ENCODE data around the gene TOP2B.

Gene TOP2B

GRCh38 chr3:25584011-25584789 is 80.5 kb downstream of the TOP2B start:
- DNase-seq (ENCODE audit: insufficient read length, low spot score) (no peak), FAIRE-seq (no peak)

- no peak for DNase-seq (ENCODE audit: insufficient read length, low spot score)
- FAIRE-seq = no peak
These were observed 81.4 kb downstream of the TOP2B start for GRCh38 chr3:25583343-25583742.

DNA sequence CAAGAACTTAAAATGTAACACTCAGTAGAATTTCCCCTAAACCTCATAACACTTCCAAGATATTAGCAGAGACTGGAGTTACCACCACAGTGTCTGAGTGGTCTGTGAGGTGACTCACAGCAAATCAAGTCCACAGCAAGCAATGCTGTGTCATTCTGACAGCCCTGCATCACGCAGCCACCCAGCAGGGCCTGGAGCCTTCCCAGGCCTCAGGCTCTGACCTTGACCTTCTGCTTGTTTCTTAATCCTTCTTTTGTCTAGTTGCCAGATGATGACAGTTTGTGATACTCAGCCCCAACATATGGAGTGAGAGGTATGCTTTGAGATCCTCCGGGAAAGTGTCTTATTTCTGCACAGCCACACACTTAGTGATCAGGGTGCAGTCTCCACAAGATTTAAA is 82.5 kb downstream of the TOP2B start:
- no peak for FAIRE-seq
- DNase-seq (ENCODE audit: insufficient read length, low spot score) = no peak

GRCh38 chr3:25581823-25582222 is 82.9 kb downstream of the TOP2B start:
- FAIRE-seq = no peak
- DNase-seq (ENCODE audit: insufficient read length, low spot score) = no peak

- FAIRE-seq (no peak), DNase-seq (ENCODE audit: insufficient read length, low spot score) (no peak)
These were observed 83.4 kb downstream of the TOP2B start for GRCh38 chr3:25581335-25581734.

DNA sequence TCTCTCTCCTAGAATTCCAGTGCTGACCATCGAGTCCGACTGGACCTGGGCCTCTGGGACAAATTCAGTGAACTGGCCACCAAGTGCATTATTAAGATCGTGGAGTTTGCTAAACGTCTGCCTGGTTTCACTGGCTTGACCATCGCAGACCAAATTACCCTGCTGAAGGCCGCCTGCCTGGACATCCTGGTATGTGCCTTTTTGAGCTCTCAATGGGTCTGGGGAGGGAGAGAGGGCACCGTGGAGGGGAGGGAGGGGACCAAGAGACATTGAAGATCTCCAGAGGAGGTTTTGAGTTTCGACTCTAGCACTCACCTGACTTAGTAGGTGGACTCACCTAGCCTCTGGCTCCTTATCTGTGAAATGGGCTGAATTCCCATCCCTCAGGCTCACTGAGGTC is 84.2 kb downstream of the TOP2B start:
- FAIRE-seq (no peak), DNase-seq (ENCODE audit: insufficient read length, low spot score) (no peak)

GRCh38 chr3:25578059-25578458 is 86.6 kb downstream of the TOP2B start:
- DNase-seq (ENCODE audit: insufficient read length, low spot score) = no peak
- FAIRE-seq = no peak

- no peak for FAIRE-seq
- DNase-seq (ENCODE audit: insufficient read length, low spot score) = no peak
These were observed 87.8 kb downstream of the TOP2B start for GRCh38 chr3:25576831-25577454.

- no peak for FAIRE-seq
- DNase-seq (ENCODE audit: insufficient read length, low spot score) = no peak
These were observed 88.6 kb downstream of the TOP2B start for GRCh38 chr3:25576146-25576545.

GRCh38 chr3:25575001-25575400 is 89.7 kb downstream of the TOP2B start:
- FAIRE-seq = no peak

DNA sequence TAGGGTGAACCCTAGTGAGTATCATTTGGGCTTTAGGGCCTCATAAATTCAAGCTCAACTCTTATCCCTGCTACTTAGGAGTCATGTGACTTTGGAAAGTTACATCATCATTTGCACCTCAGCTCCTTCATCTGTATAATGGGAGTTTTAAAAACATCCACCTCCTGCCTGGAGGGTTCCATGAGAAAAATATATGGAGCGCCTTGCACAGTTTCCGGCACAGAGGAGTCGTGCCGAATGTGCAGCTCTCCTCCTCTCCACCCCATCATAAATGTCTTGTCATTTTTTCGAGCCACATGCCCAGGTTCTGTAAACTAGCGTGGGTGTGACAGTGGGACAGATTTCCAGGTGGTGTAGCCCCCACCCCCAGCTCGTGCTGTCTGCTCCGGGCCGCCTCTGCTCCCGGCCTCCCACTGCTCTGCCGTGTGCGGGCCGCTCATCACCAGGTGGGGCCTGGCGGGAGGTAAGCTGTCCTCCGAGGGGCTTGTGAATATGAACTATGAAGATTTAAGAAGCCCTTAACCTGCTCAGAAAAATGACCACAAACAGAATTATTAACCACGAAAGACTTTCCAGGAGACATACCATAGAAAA is 90.4 kb downstream of the TOP2B start:
- DNase-seq (ENCODE audit: insufficient read length, low spot score) (no peak), FAIRE-seq (no peak)

More at GRCh38 chr3:25575001-25575400, 89.7 kb downstream of the TOP2B start:
- no peak for DNase-seq (ENCODE audit: insufficient read length, low spot score)

DNA sequence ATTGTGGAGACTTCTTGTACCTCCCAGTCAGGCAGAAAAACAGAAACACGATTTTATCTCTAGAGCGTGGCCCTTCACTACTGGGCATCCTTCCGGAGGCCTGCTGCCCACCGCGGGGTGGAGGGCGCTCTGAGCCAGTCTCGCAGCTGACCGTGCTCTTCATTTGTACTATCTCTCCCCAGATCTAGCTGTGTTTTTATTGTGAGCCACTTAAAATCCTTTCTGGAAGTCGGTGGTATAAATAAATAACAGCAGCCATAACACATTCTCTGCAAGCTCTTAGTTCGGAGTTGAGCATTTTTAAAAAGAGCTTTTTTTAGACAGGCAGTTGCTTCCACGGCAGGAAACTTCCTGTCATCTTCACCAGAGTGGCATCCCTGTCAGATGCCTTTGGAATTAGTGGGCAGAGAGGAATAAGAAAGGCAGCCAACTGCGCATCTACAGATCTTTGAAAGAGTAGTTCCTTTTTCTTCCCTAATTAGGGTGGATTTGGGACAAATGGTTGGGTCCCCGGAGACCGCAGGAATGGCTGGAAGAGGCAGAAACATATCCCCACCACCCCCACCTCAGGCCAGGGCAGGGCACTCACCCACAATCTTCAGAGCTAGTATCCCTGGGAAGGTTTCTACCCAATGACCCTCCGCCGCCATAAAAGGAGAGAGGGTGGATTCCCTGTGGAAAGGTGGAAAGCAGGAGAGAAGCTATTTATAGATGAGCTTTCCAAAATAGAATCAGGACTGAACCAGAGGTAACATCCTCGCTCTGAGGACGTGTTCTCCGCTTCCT is 91.1 kb downstream of the TOP2B start:
- DNase-seq (ENCODE audit: insufficient read length, low spot score) = no peak
- no peak for FAIRE-seq

GRCh38 chr3:25572919-25573385 is 91.8 kb downstream of the TOP2B start:
- FAIRE-seq (no peak), DNase-seq (ENCODE audit: insufficient read length, low spot score) (no peak)

DNA sequence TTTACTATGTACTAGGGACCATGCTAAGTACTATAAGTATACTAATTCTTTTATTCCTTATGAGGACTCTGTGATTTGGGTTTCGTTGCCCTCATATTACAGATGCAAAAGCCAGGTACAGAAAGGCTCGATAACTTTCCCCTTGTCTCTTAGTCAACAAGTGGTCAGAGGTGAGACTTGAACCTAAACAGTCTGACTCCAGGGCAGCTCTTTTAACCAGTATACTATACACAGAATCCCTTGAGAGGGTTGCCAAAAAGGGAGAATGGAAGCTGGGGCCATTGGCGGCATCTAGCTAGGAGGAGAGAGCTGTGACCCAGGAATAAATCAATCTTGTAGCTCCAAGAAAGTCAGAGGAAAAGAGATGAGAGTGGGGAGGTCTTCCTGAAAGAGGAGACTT is 92.4 kb downstream of the TOP2B start:
- DNase-seq (ENCODE audit: insufficient read length, low spot score) (no peak), FAIRE-seq (no peak)

DNA sequence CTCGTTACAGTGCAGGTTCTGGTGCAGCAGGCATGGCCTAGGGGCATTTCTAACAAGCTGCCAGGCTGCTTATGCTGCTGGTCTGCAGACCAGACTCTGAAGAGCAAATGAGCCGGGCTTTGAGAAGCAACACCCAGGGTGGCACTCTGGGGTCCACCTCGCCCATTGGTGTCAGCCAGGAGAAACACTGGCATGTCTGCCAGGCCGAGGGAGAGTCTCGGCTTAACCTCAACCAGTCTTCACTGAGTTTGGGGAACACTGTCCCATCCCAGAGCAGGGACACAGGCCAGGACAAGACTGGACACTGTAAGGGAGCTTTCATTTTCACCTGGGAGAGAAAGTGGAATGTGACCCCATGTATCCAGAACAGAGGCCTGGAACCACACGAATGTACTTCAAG is 93.4 kb downstream of the TOP2B start:
- no peak for FAIRE-seq
- no peak for DNase-seq (ENCODE audit: insufficient read length, low spot score)

DNA sequence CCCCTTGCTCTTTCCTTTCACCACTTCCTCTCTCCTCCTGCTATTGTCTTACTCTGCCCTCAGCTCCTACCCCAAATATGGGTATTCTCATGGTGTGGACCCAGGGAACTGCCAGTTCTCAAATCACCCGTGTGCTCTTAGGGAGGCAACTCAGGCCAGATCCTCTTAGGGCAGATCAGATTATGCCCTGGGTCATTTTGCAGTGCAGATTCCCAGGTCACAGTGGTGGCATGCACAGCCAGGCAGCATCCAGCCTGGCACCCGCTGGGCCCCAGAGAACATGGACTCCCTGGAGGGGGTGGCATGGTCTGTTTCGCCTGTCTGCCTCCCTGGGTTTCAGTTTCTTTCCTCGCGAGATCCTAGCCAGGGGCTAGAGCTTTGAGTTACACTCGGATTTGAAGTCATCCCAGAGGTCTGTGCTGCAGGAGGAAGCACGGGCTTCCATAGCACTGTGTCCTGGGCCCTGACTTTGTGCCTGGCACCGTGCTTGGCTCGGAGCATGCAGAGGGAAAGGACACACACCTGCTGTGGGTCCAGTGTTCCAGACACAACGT is 96.1 kb downstream of the TOP2B start:
- FAIRE-seq = no peak

DNA sequence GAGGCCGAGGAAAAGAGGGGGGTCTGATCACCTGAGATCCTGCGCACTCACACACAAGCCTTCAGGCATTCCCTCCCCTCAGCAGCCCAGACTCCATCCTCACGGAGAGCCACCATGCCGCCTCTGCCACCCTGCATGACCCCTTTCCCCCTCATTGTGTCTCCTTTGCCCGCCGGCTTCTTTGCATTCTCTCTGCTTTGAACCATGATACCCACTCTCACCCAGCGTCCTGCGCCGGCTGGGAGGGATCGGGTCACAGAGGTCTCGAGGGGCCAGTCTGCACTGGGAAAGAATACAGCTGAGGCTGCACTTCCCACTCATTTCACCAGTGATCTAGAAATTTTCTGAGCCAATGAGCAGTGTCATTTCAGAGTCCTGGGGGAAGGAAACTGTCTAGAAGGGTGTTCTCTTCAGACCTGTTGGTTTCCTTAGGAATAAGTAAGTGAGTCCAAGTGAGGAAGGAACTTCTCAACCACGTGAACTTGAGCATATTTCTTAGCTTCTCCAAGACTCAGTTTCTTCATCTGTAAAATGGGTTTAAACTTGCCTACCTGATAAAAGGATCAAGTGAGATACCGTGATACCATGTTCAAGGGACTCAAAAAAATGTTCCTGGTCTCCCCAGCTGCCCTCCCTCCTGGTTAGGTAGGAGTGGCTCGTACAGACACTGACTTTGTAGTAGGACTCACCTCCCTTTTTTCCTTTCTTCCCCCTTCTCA is 96.7 kb downstream of the TOP2B start:
- FAIRE-seq = no peak
- DNase-seq (ENCODE audit: insufficient read length, low spot score) = no peak

More for the DNA sequence above, 96.1 kb downstream of the TOP2B start:
- no peak for DNase-seq (ENCODE audit: insufficient read length, low spot score)

DNA sequence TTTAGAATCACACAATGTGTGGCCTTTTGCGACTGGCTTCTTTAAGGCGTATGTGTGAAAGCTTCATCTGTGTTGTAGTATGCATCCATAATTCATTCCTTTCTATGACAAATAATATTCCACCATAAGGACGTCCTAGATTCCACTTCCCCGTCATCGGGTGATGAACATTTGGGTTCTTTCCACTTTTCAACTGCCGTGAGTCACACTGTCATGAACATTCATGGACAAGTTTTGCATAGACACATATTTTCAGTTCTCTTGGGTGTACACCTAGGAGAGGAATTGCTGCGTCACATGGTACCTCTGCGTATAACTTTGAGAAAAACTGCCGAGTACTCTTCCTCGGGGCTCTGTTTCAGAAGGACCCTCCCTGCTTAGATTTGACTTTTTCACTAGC is 97.3 kb downstream of the TOP2B start:
- DNase-seq (ENCODE audit: insufficient read length, low spot score) (no peak), FAIRE-seq (no peak)

- DNase-seq (ENCODE audit: insufficient read length, low spot score) (no peak), FAIRE-seq (no peak)
These were observed 98.3 kb downstream of the TOP2B start for GRCh38 chr3:25566358-25566920.

DNA sequence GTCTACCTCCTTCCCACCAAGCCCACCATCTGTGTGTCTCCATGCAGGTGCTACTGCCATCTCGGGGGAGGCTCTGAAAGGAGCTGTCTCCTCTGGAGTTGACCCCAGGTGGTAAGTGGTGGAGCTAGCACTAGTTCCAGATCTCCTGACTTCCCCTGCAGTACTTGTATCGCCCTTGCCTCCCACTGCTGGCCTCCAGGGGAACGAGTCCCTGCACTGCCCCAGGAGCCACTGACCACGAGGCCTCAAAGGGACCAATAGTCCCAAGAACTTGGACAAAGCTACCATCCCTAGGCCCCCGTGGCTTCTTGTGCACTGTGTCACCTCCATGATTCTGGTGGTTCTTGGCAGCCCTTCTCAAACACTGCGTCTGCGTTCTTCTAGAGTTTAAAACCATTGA is 98.9 kb downstream of the TOP2B start:
- no peak for DNase-seq (ENCODE audit: insufficient read length, low spot score)
- no peak for FAIRE-seq

Data from GM19239 (cell line).